GM19240 (cell line): ENCODE measurements around the gene SLC4A11.

Experiments
- DNase-seq: peaks from one replicate; pipeline ENCODE4 v3.0.0; 2011; ENCODE audit warnings: low spot score; ENCODE audit not compliant: insufficient read length

The SLC4A11 gene

DNA sequence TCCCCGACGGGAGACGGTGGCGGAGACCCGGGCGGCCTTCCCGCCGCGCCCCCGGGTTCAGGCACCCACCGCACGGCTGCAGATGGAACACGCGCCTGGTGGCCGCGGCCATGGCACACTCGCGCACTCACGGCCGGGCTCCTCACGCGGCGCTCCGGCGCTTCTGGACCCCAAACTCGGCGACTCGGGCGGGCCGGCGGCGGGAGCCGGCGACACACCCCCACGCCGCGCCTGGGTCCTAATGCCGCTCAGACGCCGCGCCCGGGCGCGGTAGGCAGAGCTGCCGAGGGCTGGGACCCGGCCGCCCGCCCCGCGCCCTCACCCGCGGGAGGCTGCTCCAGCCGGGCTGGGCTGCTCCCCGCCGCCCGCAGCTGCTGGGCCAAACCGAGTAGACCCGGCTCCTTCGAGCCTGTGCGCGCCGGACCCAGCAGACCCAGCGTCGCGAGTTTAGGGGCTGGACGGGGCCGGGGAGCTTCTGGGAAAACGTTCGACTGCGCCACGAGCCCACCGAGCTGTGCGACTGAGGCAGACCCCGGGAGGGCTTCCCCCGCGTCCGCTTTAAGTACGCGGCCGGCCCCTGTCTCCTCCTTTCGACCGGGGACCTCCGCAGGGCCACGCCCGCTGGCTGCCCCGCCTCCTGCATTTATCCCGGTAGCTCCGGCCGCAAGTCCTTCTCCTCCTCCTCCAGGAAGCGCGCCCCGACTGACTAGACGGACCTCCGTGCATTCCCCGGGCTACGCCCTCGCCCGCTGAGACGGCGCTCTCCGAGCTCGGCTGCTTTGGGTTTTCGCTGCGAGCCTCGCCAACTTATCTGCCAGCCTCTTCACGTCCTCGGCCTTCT is at the start of gene SLC4A11:
Gene SLC4A11 (minus strand): TSS at position 165 of the 841 bp plus-strand sequence. CDS start 53 bp downstream, at position 112.
- peak; percentile 43 for DNase-seq

DNA sequence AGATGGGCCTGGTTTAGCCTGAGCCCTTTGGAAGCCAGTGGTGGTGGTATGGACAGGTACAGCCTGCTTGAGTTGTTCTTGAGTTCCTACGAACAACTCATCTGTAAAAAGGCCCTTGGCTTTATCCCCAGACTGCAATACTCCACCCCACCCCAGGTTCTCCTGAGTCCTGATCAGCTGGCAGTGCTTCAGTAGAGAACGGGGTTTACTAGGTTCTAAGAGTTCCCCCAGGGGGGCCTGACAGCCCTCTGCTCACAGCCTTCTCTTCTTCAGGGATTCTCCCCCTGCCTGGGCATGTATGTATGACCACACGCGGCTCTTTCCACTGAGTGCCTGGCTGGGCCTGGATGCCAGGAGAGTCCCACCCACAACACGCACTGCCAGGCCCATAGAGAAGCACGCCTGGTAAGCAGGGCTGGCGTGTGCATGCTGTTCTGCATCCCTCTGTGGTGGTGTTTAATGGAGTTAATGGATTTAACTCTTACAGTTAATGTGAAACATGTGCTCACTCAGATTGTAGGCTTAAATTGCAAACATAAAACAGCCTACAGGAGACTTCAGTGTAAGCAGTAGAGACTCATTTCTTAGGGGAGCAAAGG is 44.3 kb upstream of the SLC4A11 start:
- no peak for DNase-seq

DNA sequence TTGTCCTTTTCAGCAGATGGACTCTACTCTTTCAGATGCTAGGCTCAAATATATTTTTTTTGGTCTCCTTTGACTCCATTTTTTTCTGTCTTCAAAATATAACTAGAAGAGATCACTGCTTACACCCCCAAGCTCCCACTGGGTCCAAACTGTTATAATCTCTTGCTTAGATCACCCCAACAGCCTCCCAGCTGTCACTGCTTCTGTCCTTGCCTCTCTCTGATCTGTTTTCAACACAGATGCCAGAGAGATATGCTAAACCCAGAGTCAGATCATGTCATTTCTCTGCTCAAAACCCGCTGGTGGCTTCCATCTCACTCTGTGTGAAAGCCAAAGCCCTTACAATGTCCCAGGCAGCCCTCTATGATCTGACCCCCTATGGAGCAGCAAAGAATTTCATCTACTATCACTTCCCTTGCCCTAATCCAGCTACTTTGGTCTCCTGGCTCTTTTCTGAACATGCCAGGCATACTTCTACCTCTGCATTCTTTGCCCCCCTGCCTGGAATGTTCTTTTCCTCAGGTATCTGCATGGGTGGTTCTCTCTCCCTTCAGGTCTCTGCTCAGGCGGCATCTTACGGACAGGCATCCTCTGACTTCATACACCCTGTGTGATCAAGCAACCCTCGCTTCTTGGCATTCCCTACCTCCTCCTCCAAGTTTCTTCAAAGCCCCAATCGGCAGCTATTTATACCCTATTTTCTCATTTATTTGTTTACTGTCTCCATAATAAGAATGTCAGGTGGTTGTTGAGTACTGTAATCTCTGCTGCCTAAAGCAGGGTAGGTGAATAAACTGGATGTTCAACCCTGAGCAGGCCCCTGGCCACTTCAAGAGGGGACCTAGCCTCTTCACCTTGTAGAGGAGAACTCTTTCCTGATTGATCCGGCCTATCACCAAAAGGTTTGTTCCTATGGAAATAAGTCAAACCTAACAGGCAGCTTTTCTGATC is 43.6 kb upstream of the SLC4A11 start:
- DNase-seq, result no peak

DNA sequence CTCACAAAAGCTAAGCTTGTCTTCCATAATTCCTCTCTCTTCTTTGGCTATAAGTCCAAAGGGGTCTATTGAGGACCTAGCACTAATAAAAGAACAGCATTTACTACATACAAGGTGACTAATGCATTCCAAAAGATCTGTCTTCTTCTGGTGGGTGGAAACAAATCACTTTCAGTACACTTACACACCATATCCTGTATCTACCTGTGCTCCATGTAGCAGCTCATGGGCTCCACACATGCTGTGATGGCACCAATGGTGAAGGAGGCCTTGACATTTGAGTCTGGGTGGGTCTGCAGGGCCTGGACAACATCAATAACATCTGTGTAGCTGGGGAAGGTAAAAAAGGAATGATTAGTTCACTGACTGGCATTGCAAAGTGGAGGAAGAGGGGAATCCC is 42.4 kb upstream of the SLC4A11 start:
- DNase-seq, result no peak

DNA sequence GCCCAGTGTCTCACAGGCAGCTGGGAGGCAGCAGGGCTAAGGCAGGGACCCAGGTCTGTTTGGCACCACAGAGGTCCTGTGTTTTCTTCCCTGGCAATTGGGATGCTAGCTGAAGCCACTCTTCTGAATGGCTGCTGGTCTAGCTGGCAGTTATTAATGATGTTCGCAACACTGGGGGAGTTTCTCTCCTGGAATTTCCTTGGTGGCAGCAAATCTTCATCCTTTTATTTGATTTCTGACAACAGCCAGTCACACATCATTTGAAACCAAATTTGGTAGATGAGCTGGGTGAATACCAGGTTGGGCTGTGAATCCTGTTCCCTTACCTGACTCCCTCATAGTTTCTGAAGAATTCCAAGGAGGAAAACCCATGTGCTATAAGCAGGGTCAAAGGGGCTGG is 40.8 kb upstream of the SLC4A11 start:
- no peak for DNase-seq

DNA sequence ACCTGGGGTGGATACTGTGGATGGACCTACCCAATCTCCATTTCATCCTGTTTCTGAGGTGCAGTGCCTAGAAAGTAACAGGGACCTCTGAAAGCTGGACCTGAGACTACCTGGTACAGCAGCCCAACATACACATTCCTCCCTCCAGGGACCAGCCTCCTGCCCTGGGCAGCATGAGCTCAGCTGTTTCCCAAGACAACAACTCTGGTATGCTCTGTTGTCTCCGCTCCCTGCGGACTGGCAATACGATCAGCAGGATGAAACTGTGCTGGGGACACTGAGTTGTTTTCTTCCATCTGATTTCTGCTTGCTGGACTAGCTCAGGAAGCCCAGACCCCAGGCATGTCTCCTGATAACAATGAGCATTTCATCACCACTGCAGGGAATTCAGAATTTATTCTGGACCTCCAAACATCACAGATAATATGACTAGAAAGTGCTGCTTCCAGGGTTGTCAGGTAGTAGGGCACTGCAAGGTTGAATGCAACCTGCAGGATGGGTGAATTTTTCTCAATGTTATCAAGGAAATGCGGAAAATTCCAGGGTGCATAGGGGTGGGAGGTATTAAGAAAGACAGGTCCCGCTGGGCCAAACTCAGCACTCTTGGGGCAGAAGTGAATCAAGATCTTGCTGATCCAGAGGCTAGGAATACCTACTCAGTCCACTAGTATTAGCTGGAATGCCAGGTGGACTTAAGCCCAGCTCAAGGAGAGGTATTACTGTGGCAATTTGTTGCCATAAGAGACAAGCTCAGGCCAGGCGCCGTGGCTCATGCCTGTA is 38.9 kb upstream of the SLC4A11 start:
- no peak for DNase-seq

DNA sequence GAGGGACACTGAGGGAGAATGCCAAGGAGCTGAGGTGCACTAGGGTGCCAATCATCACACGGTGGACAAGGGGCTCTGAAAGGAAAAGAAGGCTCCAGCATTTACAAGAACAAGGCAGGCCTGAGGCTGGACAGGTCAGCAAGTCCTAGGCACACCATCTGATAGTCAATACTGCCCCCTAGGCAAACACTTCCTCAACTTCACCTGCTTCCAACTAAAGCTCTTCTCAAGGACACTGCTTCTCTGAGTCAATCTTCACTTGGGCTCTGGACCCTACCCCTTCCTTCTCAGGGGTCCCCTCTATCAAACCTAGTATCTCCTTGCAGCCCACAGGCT is 37.7 kb upstream of the SLC4A11 start:
- peak; percentile 22 for DNase-seq

DNA sequence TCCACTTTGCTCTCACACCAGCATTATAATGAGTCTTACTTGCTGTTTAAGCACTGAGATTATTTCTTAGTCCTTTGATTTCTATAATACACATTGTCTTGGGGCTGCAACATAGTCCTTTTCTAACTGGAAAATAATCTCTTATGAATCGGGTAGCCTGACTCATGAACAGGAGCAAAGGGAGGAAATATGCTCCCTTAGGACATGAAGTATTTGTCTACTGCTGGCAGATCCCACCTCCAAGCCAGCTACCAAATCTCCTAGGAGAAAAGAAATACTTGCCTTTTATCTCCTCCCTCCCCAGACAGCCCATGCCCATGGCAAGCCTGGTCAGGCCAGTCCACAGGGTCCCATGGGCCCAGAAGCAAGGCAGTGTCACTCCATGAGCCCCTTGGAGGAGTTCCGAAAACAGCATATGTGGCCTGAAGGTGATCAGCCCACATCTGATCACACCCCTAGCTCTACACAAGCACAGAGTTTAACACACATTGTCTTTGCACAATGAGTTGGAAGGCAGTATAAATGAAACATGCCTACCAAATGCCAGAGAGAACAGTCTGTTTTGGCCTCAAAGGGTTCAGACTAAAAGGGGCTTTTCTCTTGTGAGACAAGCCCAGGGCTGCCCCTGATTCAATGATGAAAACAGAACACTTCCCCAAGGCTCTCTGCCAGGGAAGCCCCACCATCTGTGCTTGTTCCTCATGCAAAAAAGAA is 37.1 kb upstream of the SLC4A11 start:
- DNase-seq, result no peak

DNA sequence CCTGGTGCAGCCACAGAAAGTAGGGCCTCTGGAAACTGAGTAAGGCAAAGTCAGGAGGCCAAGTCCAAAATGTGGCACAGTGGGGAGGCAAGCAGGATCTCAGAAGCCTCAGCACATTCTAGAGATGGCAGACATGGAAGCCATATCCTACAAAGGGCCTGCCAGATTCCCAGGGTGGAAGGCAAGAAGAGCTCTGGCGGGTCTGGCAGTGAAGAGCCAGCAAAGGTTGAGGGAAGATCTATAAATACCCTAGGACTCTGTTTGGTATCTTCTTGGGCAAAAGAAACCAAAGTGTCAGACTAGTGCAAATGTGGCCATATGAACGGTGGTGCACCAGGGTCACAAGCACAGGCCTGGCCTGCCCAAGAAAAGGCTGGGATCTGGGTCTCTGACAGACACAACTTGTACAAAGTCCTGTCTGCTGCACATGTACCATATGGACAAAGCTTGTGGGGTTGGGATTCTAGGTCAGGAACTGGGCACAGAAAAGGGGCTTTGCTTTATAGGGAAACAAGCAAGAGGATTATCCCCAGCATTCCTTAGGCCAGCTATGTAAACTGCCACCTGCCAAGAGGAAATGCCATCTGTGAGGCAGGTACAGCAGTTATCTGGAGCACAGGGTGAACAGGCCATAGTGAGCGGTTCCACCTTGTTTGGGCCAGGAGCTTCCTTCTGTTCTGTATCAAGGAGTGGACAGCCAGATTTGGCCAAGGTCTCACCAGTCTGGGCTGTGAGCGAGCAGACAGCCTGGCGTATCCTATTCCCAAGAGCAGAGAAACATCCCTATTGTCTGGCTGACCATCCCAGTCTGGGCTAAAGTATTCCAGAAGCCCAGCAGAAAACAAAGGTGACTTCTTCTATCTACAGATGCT is 36.3 kb upstream of the SLC4A11 start:
- DNase-seq, result no peak

DNA sequence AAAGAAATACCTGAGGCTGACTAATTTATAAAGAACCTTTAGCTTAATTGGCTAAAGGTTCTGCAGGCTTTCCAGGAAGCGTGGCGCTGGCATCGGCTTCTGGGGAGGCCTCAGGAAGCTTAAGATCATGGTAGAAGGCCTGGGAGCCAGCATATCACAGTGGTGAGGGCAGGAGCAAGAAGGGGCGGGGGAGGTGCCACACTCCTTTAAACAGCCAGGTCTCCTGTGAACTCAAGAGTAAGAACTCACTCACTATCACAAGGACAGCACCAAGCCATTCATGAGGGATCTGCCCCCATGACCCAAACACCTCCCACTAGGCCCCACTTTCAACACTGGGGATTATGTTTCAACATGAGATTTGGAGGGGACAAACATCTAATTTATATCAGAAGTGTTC is 34.4 kb upstream of the SLC4A11 start:
- DNase-seq, result no peak

DNA sequence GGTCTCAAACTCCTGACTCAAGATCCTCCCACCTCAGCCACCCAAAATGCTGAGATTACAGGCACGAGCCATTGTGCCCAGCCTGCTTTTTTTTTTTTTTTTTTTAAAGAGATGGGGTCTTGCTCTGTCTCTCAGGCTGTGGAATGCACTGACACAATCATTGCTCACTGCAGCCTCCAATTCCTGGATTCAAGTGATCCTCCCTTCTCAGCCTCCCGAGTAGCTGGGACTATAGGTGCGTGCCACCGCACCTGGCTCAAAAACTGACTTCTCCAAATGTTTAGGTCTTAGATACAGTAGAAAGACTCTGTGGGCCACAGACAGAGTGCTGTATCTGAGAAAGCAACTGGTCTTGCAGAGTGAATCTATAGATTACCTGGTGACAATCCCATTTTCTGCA is 31.1 kb upstream of the SLC4A11 start:
- no peak for DNase-seq

DNA sequence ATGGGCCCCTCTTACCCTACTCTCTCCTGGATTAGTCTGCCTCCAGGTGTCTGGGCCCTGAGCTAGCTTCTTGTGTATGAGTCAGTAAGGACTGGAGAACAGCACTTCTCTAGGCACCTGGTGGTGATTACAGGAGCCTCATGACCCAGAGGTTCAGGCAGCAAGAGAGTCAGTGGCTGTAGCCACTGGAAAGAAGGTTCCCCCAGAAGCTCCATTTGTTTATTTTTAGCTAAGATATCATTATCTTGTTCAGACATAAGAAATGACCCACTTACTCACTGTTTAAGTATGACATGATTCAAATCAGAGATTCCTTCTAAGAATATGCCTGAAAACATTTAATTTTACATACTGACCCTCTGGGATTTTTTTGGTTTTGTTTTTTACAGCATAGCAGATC is 23.6 kb upstream of the SLC4A11 start:
- DNase-seq, result no peak

DNA sequence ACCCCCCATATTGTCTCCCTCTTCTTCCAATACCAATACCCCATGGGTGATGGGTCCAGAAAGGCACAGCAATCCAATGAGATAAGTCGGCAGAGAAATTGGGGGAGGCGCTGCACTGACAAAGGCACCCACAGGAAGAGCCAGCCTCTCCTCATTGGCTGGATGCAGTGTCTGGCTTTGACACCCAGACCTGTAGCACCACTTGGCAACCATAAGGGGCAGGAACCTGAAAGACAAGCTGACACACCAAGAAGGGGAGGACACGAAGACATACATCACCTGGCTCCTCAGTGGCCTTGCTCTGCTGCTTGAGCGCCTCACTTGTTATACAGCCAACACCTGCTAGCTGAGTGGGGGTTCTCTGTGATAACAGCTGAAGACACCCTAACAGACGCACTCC is 19.4 kb upstream of the SLC4A11 start:
- DNase-seq, result no peak

DNA sequence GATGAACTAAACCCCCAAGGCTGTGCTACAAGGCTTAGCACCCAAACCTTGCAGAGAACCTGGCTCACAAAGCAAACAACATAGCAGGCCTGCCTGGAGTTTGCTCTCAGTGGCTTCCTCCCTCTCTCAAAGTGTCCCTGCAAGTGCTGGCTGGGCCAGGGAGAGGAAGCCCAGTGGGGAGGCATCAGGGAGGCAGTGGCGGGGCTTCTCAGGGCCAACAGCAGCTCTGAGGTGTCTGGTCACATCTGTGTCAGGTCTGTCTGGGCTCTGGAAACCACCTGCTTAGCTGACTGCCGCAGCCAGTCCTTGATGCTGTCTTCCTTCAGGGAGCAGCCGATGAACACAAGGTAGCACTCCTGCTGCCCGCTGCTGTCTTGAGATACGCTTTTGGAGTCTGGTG is 16.7 kb upstream of the SLC4A11 start:
- DNase-seq, result no peak

DNA sequence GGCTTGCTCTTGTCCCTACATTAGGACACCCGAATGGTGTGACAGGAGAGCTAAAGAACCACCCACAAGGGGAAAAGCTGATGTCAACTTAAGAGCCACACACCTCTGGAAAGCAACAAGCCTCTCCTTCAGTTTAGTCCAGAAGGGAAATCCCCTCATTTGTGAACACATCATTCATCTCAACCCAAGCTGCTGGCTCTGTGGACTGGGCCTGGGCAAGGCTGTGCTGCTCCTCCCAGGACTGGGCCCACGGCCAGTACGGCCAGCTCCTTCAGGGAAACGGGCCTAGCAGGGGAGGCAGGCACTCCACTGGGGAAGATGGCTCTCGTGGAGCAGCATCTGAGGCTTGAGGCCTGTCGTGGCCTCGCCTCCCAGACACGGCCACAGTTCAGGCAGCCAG is 12.8 kb upstream of the SLC4A11 start:
- no peak for DNase-seq

DNA sequence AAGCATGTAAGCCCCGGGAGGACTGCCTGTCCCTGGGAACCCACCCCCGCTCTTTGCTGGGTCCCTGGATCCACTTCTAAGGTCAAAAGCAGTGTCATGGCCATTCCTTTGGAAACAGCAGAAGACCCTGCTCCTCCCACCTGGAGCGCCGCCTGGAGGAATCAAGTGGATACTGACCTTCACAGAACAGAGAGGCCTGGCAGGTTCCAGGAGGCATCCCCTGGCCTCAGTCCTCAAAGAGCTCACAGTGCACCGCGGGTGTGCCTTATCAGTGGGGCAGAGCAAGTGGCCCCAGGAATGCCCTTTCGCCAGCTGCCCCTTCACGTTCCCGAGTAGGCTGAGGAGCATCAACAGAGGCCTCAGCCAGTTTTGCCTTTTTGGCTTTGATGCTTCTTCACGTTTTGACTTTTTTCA is 11.1 kb upstream of the SLC4A11 start:
- DNase-seq, result no peak

DNA sequence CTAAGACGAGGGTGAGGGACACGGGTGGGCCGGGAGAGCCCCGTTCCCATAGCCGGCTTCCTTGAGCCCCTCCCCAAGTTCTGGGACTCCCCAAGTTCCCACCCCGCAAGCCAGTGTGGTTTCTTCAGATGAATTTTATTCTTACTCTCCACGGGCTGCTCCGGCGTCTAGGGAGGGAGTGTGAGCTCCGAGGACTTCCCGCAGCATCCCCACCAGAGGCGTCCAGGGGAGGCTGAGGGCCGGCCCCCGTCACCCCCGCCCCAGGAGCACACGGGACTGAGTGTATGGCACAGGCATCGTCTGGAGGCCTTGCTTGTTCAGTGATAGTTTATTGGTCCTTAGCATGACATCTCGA is 10.0 kb upstream of the SLC4A11 start:
- DNase-seq, result no peak

DNA sequence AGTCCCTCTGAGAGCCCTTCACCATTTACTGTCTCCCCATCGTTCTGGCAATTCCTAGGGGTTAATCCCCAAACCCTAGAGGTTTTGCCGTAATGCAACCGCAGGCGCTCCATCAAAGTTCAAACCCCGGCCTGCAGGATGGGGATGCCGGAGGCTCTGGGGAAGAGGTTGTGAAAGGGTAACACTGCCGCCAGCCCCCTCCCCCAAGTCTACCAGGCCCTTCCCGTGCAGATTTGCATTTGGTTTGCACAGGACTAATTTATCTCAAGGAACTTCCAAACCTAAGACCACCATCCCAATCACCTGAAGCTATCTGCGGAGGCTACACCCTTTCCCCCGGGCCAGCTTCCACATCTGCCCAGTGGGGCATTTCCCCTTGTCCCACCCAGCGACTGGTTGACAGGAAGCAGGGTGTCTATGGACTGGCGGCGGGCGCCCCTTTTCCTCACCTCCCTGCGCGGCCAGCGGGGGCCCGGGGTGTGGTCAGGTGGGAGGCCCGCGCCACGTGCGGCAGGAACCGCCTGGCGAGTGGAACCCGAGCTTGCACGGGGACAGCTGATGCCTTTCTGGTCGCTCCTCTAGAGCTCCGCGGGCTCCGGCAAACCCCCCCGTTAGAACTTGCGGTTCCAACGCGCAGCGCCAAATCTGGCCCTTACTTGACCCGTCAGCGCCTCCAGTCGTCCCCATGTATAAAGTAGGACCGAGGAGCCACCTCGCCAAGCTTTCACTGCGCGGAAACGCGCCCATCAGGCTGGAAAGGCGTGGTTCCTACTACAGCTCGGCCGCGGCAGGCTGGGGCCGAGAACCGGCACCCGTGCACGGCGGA is 9.4 kb upstream of the SLC4A11 start:
- DNase-seq, result no peak

DNA sequence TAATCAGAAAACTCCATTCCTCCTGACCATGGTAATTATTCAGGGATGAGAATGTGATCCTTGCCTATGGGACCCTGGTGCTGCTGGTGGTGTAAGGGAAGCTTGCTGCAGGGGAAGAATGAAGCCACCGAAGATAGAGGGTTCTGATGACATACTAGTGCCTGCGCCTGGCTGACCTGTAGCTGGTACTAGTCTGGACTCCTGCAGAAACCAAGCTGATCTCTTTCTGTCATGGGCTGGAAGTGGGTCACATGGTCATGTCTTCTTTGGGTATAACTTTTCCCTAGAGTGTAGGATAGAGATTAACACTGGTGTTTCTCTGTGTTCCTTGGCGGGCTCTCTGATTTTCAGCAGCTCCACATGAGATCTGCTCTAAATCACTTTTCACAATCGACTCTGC is 8.6 kb upstream of the SLC4A11 start:
- DNase-seq, result no peak
